AG08396 (cell line): ENCODE data around the gene CA4.

ENCODE experiments used
- DNase-seq: peaks from one replicate; pipeline ENCODE4 v3.0.0; 2012; ENCODE audit warnings: low spot score, mixed read lengths

The CA4 gene

DNA sequence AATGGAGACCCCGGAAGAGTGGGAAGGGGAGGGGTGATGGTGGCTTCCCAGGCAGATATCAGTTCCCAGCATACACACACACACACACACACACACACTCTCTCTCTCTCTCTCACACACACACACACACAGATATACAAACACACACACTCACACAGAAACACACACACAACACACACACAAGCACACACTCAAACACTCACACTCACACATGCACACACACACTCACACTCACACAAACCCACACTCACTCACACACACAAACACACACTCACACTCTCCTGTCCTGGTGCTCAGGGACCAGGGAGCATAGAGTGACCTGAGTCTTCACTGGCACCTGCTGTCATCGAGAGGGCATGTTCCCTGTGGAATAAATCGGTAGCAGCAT, 5.6 kb downstream of the CA4 start:
- no peak for DNase-seq

- DNase-seq: no peak
These were observed 6.0 kb downstream of the CA4 start for GRCh38 chr17:60155815-60156214.

- DNase-seq: no peak
These were observed 7.0 kb downstream of the CA4 start for GRCh38 chr17:60156746-60157145.

DNA sequence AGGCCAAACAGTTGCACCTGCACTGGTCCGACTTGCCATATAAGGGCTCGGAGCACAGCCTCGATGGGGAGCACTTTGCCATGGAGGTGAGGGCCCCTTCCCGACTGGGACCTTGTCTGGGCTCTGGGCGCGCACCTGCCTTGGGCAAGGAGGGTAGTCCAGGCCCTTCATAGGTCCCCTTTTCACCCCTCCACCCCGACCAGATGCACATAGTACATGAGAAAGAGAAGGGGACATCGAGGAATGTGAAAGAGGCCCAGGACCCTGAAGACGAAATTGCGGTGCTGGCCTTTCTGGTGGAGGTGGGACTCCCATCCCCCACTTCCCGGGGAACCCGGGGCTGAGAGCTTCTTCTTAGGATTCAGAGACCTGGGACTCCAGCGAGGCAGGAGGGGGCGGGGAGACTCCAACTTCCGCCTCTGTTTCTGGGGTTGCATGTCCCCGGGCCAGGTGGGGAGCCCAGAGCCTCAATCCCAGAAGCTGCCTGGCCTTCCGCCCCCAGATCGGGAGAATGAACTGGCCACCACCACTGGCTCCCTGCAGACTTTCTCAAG, 7.8 kb downstream of the CA4 start:
- DNase-seq: no peak

GRCh38 chr17:60158751-60159478, 9.1 kb downstream of the CA4 start:
- no peak for DNase-seq

DNA sequence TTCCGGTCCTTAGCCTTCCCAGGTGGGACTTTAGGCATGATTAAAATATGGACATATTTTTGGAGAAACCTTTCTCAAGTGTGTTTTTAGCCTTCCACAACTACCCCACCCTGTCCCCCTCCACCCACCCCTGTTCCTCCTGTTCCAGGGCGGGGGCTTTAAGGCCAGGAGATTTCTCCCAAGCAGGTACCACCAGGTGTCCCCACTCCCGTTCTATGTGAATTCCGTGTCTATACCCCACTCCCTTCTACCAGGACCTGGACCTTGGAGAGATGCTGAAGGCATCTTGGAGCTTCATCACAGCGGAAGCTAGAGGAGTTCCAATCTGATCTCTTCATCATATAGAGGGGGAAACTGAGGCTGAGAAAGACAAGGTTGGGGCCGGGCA, 9.7 kb downstream of the CA4 start:
- no peak for DNase-seq

- peak; percentile 10 for DNase-seq
These were observed 11.2 kb downstream of the CA4 start for GRCh38 chr17:60160829-60161501.

DNA sequence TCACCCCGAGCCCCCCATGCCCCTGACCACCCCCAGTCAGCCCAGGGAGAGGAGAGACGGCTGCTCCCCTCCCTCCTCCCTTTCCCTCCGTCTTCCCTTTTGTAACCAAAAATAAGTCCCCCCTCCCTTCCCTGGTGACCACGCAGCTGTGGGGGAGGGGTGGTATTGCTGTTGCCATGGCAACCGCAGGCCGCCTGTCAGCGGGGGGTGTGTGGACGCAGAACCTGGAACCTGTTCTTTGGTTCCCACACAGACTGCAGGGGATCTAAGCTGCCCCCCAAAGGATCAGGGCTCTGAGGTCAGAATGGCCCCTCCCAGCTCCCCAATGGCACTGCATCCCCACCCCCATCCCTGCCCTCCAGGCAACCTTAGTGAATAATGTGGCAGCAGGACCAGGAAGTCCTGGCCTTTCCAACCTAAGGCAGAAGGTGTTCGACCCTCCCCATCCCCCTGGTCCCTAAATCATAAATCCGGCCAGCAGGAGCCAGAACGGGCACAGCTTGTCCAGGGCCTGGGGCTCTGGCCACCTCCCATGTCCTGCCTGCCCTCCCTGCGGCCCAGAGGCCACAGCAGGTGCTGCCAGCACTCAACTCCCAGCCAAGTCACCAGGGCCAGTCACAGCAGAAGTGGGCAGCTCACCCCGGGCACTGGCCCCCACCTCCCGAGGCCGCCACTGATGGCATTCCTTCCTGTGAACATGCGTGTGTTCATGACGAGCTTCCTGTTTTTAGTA, 12.0 kb downstream of the CA4 start:
- DNase-seq: peak; percentile 16

DNA sequence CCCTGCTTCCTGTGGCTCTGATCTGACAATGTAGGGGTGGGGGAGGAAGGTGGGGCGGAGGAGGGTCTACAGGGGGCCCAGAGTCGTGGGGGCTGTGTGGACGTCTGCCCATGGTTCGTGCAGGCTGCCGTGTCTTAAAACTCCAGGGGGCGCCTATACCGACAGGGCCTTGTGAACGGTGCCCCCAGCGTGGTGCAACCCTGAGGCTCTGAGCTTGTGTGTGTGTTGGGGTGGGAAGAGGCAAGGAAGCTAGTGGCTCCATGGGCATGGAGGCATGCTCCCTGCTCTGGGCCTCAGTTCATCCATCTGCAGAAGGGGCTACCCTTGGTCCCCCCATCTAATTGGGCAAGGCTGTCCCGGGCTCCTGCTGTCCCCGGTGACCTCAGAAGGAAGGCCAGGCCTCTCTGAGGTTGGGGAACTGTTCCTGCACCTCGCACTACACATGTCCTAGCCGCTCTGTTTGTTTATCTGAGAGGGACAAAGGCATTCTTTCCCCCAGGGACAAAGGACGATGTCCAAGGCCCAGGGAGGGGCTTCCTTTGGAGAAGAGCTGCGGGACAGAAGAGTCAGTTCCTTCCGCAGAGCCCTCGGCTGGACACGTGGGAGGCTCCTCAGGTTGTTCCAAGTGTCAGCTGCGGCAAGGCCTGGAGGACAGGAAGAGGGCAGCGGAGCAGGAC, 13.5 kb downstream of the CA4 start:
- peak; percentile 6 for DNase-seq

DNA sequence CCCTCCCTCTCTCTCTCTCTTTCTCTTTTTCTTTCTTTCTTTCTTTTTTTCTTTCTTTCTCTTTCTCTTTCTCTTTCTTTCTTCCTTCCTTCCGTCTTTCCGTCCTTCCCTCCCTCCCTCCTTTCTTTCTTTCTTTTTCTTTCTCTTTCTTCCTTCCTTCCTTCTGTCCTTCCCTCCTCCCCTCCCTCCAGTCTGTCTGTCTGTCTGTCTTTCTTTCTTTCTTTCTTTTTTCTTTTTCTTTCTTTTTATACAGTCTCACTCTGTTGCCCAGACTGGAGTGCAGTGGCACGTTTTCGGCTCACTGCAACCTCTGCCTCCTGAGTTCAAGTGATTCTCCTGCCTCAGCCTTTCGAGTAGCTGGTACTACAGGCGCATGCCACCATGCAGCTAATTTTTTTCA, 14.4 kb downstream of the CA4 start:
- no peak for DNase-seq

- no peak for DNase-seq
These were observed 14.9 kb downstream of the CA4 start for GRCh38 chr17:60164697-60165096.

- no peak for DNase-seq
These were observed 15.4 kb downstream of the CA4 start for GRCh38 chr17:60165223-60165622.

- DNase-seq: no peak
These were observed 16.2 kb downstream of the CA4 start for GRCh38 chr17:60165971-60166370.

GRCh38 chr17:60167065-60167741, 17.4 kb downstream of the CA4 start:
- DNase-seq: peak; percentile 7

DNA sequence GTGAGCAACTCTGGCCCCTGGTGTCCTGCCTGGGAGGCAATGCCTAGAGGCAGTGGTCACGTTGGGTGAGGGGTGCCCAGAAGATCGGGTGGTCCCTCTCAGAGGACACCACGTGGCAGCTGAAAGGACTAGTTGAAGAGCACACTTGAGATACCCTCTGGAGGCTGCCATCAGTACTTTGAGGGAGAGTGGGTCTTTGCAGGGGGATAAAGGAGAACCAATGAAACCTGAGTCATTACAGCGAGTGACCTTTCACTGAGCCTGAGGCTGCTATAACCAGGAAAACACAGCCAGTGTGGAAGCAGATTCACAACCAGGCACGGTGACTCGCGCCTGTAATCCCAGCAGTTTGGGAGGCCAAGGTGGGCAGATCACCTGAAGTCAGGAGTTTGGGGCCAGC, 18.9 kb downstream of the CA4 start:
- no peak for DNase-seq

DNA sequence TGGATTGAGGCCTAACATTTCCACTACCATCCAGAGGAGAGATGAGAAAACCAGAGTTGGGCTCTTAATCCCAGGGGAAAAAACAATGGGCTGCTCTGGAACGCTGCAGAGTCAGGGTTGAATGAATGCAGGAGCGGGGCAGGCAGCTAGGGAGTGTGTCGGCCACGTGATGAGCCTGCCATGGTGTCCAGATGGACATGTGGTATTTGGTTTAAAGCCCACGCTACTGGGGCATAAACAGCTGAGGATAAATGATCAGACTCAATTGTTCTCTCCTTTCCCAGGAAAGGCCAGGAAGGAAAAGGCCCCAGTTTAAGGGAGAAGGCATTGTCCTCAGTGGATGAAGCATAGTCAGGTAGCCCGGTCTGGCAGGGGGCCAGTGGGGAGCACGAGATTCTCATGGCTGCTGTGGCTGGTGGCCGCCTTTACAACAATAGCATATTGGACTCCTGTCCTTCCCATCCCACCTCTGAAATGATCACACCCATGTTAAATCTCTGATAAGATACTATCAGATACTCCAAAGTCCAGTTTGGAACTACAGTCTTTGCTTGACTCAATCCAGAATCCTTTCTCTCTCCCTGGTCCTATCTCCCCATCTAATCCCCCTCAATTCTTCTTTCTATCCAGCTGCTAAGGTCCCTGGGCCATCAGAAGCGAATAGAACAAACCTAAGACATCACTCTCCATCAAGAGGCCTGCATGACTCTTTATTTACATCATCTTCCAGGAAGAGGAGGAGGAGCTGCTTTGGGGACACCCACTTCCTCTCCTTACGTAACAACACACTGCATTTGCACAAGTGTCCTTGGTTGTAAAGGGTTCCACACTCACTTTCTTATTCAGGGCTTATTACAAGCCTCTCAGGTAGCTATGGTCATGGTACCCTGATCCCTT, 20.4 kb downstream of the CA4 start:
- DNase-seq: peak; percentile 15

GRCh38 chr17:60170835-60171752, 21.3 kb downstream of the CA4 start:
- DNase-seq: peak; percentile 11

- DNase-seq: no peak
These were observed 21.9 kb downstream of the CA4 start for GRCh38 chr17:60171753-60172079.

GRCh38 chr17:60173304-60173819, 23.6 kb downstream of the CA4 start:
- DNase-seq: no peak

- no peak for DNase-seq
These were observed 24.3 kb downstream of the CA4 start for GRCh38 chr17:60174035-60174434.
